VCaP (cell line): ENCODE data around the gene MEIS2.

Experiments
- H3K27ac ChIP-seq: fragments of 450-650 bp; 2 replicates; pipeline ENCODE4 v1.5.1; 2017
- TF ChIP-seq, protein P1 (sequence below): fragments of 450-650 bp; conservative IDR thresholded peaks from 2 replicates; pipeline ENCODE4 v1.5.1; 2017; ENCODE audit warnings: mild to moderate bottlenecking, moderate library complexity

MEIS2 gene

DNA sequence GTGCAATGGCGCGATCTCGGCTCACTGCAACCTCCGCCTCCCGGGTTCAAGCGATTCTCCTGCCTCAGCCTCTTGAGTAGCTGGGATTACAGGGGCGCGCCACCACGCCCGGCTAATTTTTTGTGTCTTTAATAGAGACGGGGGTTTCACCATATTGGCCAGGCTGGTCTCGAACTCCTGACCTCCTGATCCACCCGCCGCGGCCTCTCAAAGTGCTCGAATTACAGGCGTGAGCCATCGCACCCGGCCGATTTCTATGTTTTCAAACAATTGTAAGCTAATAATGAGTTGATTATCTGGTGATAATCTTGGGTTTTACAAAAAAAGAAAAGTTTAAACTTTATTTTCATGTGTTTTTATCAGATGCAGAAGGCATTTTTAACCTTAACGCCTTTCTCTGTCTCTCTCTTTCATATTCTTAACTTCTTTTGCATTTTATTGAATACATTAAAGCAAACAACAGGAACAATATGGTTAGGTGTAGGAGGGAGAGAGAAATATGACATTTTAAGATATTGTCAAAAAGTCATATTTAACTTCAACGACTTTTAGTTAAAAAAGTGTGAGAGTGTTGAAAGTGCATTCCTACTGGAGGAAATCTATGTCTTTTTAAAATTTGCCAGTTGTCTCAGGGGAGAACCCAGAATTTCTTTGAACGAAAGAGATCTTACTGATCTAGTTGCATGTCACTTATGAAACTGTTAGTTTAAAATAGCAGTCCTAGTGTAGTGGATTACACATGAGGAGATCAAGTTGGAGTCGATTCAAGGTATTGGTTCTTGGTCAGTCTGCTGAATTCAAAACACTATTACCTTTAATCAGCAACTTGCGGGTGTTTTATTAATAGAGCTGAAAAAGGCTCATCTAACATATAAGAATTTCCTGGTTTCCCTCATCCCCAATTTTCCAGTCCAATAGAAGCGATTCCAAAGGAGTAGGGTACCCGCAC is 3.4 kb upstream of the MEIS2 start:
- TF ChIP-seq, protein P1, sequence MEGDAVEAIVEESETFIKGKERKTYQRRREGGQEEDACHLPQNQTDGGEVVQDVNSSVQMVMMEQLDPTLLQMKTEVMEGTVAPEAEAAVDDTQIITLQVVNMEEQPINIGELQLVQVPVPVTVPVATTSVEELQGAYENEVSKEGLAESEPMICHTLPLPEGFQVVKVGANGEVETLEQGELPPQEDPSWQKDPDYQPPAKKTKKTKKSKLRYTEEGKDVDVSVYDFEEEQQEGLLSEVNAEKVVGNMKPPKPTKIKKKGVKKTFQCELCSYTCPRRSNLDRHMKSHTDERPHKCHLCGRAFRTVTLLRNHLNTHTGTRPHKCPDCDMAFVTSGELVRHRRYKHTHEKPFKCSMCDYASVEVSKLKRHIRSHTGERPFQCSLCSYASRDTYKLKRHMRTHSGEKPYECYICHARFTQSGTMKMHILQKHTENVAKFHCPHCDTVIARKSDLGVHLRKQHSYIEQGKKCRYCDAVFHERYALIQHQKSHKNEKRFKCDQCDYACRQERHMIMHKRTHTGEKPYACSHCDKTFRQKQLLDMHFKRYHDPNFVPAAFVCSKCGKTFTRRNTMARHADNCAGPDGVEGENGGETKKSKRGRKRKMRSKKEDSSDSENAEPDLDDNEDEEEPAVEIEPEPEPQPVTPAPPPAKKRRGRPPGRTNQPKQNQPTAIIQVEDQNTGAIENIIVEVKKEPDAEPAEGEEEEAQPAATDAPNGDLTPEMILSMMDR, result no peak
- no peak overlapping the region for H3K27ac ChIP-seq

DNA sequence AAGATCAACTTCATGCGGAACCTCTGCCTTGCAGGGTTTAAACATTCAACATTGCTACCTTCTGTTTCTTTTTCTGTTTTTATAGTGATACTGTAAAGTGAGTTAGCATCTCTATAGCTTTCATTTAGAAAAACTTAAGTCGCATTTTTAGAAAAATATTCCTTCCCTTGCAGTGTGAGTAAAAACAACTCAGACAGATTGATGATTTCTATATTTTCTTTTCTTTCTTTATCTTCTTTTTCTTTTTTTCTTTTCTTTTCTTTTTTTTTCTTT is 2.8 kb upstream of the MEIS2 start:
- TF ChIP-seq, protein P1, result no peak
- no peak overlapping the region for H3K27ac ChIP-seq

DNA sequence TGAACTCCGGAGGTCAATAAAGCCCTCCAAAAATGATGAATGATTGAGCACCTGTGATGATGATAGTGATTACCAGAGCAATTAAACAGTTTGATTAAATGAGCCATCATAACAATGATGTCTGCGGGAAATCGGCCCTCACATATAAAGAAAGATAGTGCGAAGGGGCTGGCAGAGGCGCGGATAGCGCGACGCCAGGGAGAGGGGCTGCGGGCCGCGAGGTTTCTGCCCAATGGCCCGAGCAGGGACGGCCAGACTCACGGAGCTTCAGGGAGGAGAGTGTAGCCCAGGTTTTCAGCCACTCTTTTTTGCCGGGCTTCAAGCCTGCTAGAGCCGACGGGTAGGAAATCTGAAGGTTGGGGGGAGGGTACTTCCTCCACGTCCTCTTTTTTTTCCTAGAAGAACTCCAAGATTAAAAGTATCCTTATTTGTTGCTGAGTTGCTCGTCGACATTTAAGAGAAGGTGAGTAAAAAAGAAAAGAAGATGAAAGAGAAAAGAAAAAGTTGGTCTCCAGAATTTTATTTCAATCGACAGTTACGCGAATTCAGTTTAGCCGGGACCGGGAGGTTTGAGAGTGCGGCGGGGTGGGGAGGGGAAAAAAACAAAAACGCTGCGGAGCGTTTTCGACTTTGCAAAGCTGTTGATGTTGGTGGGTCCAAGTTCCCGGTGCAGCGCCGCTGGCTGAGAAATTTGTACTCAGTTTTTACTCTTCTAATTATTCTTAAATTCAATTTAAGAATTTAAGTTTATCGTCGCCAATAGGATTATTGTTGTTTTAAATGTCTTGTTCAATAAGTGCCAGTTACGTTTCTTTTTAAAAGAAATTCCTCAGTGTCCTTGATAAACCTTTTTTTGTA is 2.2 kb upstream of the MEIS2 start:
- TF ChIP-seq, protein P1, result no peak
- no peak overlapping the region for H3K27ac ChIP-seq

DNA sequence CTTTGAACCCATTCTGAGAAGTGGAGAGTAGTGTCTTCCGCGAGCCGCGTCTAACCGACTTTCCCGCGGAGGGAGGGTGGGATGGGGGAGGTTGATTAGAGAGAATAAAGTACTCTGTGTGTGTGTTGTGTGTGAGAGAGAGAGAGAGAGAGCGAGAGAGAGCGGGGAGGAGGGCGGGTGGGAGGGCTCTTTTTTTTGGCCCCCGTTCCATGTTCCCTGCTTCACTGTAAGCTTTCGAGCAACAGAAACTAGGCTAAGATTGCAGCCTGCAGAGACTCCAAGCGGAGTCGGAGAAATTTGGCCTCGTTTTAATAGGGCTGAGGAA is 1.6 kb upstream of the MEIS2 start:
- TF ChIP-seq, protein P1, result no peak
- H3K27ac ChIP-seq, result no peak overlapping the region

DNA sequence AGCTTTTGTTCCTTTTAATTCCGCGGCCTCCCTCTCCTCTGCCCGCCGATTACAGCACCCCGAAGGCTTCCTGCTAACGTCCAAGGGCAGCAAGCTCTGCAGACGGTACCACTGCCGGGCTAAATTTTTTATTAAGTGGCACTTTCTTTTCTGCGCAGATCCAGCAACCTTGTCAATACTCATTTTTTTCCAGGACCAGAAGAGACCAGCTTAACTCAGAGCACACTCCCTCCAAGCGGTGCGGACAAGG is 542 bp upstream of the MEIS2 start:
- TF ChIP-seq, protein P1, result no peak
- H3K27ac ChIP-seq, result peak overlapping the region; percentile 5; the same call in 1 of the 2 replicates

DNA sequence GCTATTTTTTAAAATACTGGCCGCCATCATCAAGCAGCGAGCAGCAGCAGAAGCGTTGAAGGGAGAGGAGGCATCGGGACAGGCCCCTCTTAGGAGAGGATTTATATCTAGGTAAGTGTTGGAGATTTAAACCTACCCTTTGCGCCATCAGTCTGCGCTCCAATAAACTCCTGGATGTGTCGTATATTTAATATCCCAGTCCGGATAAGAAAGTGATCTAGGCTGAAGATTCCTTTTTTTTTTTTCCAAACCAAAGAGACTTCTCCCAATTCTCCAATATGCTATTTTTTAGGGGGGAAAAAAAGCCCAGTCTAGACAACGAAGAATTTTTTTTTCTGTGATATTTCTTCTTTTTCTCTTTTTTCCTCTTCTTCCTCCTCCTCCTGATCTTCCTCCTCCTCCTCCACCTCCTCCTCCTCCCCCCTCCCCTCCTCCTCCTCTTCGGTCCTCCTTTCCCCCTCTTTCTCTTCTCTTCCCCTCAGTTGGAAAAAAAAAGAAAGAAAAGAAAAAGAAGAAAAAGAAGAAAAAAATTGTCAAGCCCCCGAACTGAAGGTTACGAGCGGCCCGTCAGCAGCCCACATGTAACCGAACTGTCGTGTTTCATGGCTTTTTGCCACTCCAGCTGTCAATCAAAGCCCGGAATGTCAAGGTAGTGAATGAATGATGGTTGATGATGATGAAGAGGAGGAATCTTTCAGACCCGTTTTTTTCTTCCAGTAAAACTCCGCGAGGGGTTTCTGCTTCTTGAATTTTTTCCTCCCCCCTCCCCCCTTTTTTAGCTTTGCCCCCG is 835 bp downstream of the MEIS2 start:
- TF ChIP-seq, protein P1, result no peak
- H3K27ac ChIP-seq, result no peak overlapping the region
